22Rv1 (cell line): Measurements from ENCODE around the gene KRR1.

Experiments
- ZFX ChIP-seq: fragments of 450-650 bp; IDR thresholded peaks from 2 replicates; pipeline ENCODE4 v1.6.1; 2017; ENCODE audit warnings: antibody characterized with exemption, borderline replicate concordance
- TF ChIP-seq, protein P1 (sequence below): fragments of 450-650 bp; IDR thresholded peaks from 2 replicates; pipeline ENCODE4 v1.5.1; 2017; ENCODE audit warnings: mild to moderate bottlenecking

DNA sequence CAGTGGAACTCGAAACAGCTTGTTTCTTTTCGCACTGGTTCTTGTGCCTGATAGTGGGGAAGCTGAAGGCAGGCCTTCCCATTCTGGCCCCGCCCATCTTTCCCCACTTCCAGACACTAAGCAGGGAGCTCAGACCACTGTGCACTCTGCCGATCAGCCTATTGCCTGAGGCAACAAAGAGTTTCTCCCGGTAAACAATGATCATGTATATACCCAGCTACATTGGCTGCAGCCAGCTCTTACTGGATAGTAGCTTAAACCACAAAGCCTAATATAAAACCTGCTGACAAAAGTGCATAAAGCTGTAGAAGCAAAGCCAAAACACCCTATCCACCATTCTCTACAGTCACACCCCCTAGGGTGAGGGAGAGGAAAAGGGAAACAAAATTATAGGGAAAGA lies 55.6 kb downstream of the KRR1 start:
- TF ChIP-seq, protein P1, sequence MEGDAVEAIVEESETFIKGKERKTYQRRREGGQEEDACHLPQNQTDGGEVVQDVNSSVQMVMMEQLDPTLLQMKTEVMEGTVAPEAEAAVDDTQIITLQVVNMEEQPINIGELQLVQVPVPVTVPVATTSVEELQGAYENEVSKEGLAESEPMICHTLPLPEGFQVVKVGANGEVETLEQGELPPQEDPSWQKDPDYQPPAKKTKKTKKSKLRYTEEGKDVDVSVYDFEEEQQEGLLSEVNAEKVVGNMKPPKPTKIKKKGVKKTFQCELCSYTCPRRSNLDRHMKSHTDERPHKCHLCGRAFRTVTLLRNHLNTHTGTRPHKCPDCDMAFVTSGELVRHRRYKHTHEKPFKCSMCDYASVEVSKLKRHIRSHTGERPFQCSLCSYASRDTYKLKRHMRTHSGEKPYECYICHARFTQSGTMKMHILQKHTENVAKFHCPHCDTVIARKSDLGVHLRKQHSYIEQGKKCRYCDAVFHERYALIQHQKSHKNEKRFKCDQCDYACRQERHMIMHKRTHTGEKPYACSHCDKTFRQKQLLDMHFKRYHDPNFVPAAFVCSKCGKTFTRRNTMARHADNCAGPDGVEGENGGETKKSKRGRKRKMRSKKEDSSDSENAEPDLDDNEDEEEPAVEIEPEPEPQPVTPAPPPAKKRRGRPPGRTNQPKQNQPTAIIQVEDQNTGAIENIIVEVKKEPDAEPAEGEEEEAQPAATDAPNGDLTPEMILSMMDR, result no peak
- no peak for TF ChIP-seq ZFX
